Upper lobe of left lung (tissue), 6 donors: Measurements from ENCODE around the gene NAGPA. TPM values are rescaled to one million over a fixed set of nuclear protein-coding genes. Genes with fewer than 3 reads are reported as not detected.

Source experiments
- ATAC-seq, 2 donors: fragments of 200-7000 bp; cut with Tn5 transposase; one replicate each; pipeline ENCODE4 v1.9.1; 2022; ENCODE audit warnings: mild to moderate bottlenecking in 2 of 2, moderate library complexity in 2 of 2; ENCODE audit not compliant: low FRiP score in 2 of 2
- DNase-seq, 2 donors: peaks; one replicate each; pipeline ENCODE4 v3.0.0-alpha.2; 2019 to 2020
- H3K27ac ChIP-seq, 4 donors: fragments of 200-600 bp; sonication (generic); one replicate each; pipeline ENCODE4 v1.5.1; 2016 to 2019
- H3K27me3 ChIP-seq, 4 donors: fragments of 200-600 bp; sonication (generic); one replicate each; pipeline ENCODE4 v1.5.1; 2017 to 2019
- H3K36me3 ChIP-seq, 4 donors: fragments of 200-600 bp; sonication (generic); one replicate each; pipeline ENCODE4 v1.5.1; 2016 to 2019
- H3K4me1 ChIP-seq, 4 donors: fragments of 200-600 bp; sonication (generic); one replicate each; pipeline ENCODE4 v1.5.1; 2018 to 2019
- H3K4me3 ChIP-seq, 4 donors: fragments of 200-600 bp; sonication (generic); one replicate each; pipeline ENCODE4 v1.5.1; 2017 to 2019; ENCODE audit warnings: mild to moderate bottlenecking in 2 of 4, moderate library complexity in 1 of 4
- H3K9me3 ChIP-seq, 4 donors: fragments of 200-600 bp; sonication (generic); one replicate each; pipeline ENCODE4 v1.5.1; 2018 to 2019
- CTCF ChIP-seq, 6 experiments: fragments of 450-650 bp in 4 of 6; fragments of 200-600 bp in 2 of 6; sonication (generic) in 2 of 6; IDR thresholded peaks; one replicate each; pipeline ENCODE4 v1.5.1; 2016 to 2019; ENCODE audit warnings: antibody characterized with exemption in 6 of 6
- EP300 ChIP-seq, 4 donors: sonication (generic); formaldehyde crosslinking; IDR thresholded peaks; one replicate each; pipeline ENCODE4 v1.5.1; 2017; ENCODE audit warnings: antibody characterized with exemption in 4 of 4, control low read depth in 2 of 4
- POLR2A ChIP-seq, 4 donors: fragments of 450-650 bp; IDR thresholded peaks; one replicate each; pipeline ENCODE4 v1.5.1; 2016 to 2017; ENCODE audit warnings: antibody characterized with exemption in 4 of 4, mild to moderate bottlenecking in 2 of 4
- POLR2AphosphoS5 ChIP-seq, 2 donors: sonication (generic); formaldehyde crosslinking; IDR thresholded peaks; one replicate each; pipeline ENCODE4 v1.5.1; 2017; ENCODE audit warnings: antibody characterized with exemption in 2 of 2
- WGBS, 2 donors: methylation state at CpG; one replicate each; pipeline ENCODE4 v1.1.5; 2017 to 2018; 5-methylcytosine and 5-hydroxymethylcytosine counted together
- total RNA-seq, 6 donors: library from RNA; depleted of rRNA in 4 of 6; stranded (reverse); fragments of >200 nt in 4 of 6; gene quantifications; one replicate each; pipeline versions ENCODE4 v1.1.0 to v1.2.1, GENCODE V29; 2016 to 2021
- donor health status: DM: no; HTN: no; CAD: no; lungs with moderate emphysema.
- donor health status: DM: no; HTN: yes; CAD: no; lungs with severe emphysema.

NAGPA gene
- total RNA-seq, 6 donors from 2014 or later, result 18.1 to 82.8 (median 25.8) TPM

DNA sequence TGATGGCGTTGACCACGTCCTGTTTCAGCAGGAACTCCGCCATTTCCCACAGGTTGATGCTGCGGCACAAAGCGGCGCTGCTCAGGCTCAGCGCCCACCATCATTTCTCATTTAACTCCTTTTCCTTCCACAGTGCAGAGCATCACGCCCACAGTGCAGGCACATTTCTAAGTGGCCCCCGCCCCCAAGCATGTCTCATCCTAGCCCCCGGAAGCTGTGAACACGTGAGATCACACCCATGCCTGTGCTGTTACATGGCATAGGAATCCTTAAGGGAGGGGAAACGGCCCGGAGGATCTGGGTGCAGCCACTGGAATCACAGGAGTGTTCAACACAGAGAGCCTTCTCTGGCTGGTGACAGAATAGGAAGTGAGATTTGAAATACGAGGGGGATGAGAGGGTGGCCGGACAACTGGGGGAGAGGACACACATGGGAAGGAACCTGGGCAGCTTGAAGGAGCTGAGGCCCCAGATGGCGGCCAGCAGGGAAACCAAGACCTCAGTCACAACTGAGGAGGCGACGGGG is 4.7 kb downstream of the NAGPA start:
- WGBS, 2 donors, result 86 to 89% methylated on average over 18 of the region's 18 CpGs
- no peak for DNase-seq
- H3K9me3 ChIP-seq, result no peaks in the 10 kb centered on the region
- H3K27ac ChIP-seq, result no peak overlapping the region
- H3K27me3 ChIP-seq, result no peaks in the 10 kb centered on the region
- H3K36me3 ChIP-seq, result peaks cover 0 to 39% (median 26%) of the 10 kb centered on the region in 4 donors
- peaks cover 7 to 16% (median 11%) of the 10 kb centered on the region in 4 donors for H3K4me1 ChIP-seq
- H3K4me3 ChIP-seq, result no peak overlapping the region
- no peak for ATAC-seq
- no peak for TF ChIP-seq EP300 (IDR thresholded peaks at IDR 0.05)
- no peak for TF ChIP-seq POLR2AphosphoS5 (IDR thresholded peaks at IDR 0.05)
- TF ChIP-seq POLR2A (IDR thresholded peaks at IDR 0.05), result no peak
- no peak for TF ChIP-seq CTCF (IDR thresholded peaks at IDR 0.05)

- no peak overlapping the region for H3K4me3 ChIP-seq
- no peak overlapping the region for H3K27ac ChIP-seq
- ATAC-seq (no peak), DNase-seq (peak in 1 of 2 donors; percentile 74)
- H3K36me3 ChIP-seq, result peaks cover 0 to 39% (median 26%) of the 10 kb centered on the region in 4 donors
- no peaks in the 10 kb centered on the region for H3K27me3 ChIP-seq
- peaks cover 2 to 8% (median 4%) of the 10 kb centered on the region in 4 donors for H3K4me1 ChIP-seq
- no peak for TF ChIP-seq POLR2A (IDR thresholded peaks at IDR 0.05)
- no peak for TF ChIP-seq POLR2AphosphoS5 (IDR thresholded peaks at IDR 0.05)
- TF ChIP-seq CTCF (IDR thresholded peaks at IDR 0.05), result no peak
- TF ChIP-seq EP300 (IDR thresholded peaks at IDR 0.05), result no peak
- WGBS, 2 donors, result 95 to 100% methylated on average over 4 to 30 of the region's 32 CpGs
- H3K9me3 ChIP-seq, result no peaks in the 10 kb centered on the region
Observed at GRCh38 chr16:5027575-5028235, 6.0 kb downstream of the NAGPA start.

DNA sequence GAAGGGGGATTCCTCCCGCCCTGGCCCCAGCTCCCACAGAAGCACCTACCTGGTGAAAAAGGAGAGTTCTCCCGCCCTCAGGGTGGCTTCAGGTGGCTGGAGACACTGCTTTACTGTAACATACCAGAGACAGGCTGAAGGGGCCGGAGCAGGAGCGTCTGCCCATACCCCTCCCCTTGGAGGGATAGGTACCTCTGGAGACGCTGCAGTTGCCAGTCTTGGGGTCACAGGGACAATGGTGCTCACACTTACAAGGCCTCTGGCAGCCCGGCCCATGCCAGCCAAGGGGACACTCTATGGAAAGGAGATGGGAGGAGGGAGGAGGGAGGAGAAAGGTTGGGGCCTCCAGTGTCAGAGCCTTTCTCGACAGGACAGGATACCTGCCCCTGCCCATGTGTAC is 6.6 kb downstream of the NAGPA start:
- Histone ChIP-seq H3K4me3 (no peak overlapping the region), H3K27me3 (no peaks in the 10 kb centered on the region), H3K36me3 (peaks cover 0 to 39% (median 26%) of the 10 kb centered on the region in 4 donors), H3K4me1 (peaks cover 0 to 1% (median 0%) of the 10 kb centered on the region in 4 donors), H3K9me3 (no peaks in the 10 kb centered on the region), H3K27ac (no peak overlapping the region)
- DNase-seq, result no peak
- ATAC-seq, result no peak
- no peak for TF ChIP-seq EP300 (IDR thresholded peaks at IDR 0.05)
- TF ChIP-seq POLR2A (IDR thresholded peaks at IDR 0.05), result no peak
- TF ChIP-seq CTCF (IDR thresholded peaks at IDR 0.05), result no peak
- no peak for TF ChIP-seq POLR2AphosphoS5 (IDR thresholded peaks at IDR 0.05)
- WGBS, 2 donors, result 81 to 94% methylated on average over 3 to 7 of the region's 7 CpGs

GRCh38 chr16:5026664-5027063 is 7.1 kb downstream of the NAGPA start:
- TF ChIP-seq EP300 (IDR thresholded peaks at IDR 0.05) (no peak), CTCF (IDR thresholded peaks at IDR 0.05) (no peak), POLR2AphosphoS5 (IDR thresholded peaks at IDR 0.05) (no peak), POLR2A (IDR thresholded peaks at IDR 0.05) (no peak)

More at GRCh38 chr16:5026664-5027063, 7.1 kb downstream of the NAGPA start:
- 92 to 94% methylated on average over 6 to 8 of the region's 8 CpGs for WGBS, 2 donors
- ATAC-seq (no peak), DNase-seq (no peak)
- H3K27me3 ChIP-seq, result no peaks in the 10 kb centered on the region
- H3K27ac ChIP-seq, result no peak overlapping the region
- H3K4me3 ChIP-seq, result no peak overlapping the region
- peaks cover 0 to 39% (median 26%) of the 10 kb centered on the region in 4 donors for H3K36me3 ChIP-seq
- no peaks in the 10 kb centered on the region for H3K9me3 ChIP-seq
- no peaks in the 10 kb centered on the region for H3K4me1 ChIP-seq
